HG03442 (cell line): ENCODE results near the gene RRP1B.

ENCODE experiments used
- ATAC-seq: cut with Tn5 transposase; IDR thresholded peaks from one replicate; pipeline ENCODE4 v1.9.1; 2021; ENCODE audit warnings: mild to moderate bottlenecking, moderate library complexity; ENCODE audit not compliant: unreplicated experiment

Gene RRP1B

DNA sequence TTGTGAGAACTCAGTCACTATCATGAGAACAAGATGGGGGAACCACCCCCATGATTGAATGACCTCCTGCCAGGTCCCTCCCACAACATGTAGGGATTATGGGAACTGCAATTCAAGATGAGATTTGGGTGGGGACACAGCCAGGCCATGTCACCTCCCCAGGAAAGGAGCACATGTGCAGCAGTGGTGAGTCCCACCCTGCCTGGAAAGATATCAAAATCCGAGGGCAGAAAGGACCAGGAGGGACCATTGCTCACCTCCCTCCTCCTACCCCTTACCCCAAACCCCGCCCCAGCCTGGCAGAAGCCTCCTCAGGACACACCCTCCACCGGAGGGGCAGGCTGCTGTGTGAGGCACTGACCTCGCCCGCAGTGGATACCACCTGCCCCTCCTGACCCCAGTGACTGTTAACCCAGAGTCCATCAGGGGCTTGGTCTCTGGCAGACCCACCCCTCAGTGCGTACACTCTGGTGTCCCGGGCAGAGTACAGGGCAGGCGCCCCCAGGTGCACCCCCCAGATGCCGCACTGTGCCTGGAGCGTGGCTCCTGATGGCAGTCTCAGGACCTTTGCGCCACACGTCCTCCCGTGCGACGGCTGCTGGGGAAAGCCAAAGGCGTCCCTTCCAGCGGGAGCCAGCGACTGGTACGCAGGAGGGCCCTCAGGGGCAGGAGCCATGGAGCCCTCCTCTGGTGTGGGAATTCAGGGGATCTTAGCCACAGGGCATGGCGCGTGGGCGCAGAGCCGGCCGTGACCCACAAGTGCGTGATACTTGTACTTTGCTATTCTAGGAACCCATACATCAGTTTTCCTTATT, 80.5 kb downstream of the RRP1B start:
- ATAC-seq, result no peak

DNA sequence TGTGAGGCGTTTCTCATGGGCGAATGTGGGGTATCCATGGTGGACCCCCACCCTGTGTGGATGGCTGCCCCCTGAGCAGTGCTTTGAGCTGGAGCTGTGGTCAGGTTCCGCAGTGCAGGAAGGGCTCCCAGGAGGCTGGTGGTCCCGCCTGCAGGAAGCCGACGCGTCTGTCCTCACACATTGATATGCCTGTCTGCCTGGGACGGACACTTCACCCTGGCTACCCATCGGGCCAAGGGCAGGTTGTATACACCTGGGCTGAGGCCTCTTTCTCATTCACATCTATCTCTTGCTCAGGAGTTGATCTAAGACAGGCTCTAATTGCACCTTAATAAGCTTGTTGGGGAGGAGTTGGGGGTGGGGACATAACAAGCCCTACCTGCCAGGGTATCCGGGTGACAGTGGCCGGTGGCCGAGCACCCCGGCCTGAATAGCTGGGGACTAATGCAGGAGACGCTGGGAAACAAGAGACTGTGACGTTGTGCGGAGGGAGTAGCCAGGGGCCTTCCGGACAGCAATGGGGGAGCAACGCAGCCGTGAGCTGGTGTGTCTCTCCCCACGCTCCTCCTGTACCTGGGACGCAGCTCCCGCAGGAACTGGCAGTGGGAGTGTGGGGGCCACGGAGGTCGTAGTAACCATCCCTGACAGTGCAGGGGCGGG, 81.3 kb downstream of the RRP1B start:
- no peak for ATAC-seq

DNA sequence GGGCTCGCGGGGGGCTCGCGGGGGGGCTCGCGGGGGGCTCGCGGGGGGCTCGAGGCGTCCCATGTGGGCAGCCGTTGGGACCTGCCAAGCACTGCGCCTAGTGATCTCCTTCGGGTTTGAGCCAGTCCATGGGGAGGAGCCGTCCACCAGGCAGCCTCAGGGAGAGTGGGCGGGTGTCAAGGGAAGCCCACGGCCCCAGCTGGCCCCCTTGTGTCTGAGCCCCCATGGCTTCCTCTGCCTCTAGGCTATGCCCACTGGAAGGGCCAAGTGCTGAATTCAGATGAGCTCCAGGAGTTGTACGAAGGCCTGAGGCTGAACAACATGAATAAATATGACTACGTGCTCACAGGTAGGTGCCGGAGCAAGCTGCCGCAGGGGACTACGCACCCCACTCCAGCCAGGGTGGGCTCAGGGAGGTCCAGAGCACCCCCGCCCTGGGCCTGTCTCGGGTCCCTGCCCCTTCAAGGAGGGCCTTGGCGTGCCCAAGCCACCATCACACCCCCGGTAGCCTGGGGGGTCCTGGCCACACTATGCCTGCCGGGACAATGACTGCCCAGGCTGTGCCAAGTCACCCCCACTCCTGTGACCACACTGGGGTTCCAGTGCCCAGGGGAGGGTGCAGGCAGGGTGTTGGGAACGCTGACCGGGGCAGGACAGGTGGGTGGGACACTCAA, 82.2 kb downstream of the RRP1B start:
- no peak for ATAC-seq

DNA sequence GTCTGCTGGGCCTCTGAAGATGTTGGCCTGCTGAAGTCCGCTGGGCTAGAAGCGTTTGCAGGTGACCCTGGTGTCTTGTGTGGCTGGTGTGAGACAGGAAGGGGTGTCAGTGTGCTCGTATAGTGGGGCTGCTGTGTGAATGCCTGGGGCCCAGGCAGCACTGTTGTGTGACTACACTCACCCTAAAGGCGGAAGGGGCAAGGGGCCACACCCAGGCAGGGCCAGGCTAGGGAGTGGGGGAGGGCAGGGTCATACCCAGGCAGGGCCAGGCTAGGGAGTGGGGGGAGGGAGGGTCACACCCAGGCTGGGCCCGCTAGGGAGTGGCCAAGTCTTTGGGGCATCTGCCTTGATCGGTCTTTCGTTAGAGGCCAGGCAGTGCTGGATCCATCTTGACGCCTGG, 84.6 kb downstream of the RRP1B start:
- no peak for ATAC-seq

DNA sequence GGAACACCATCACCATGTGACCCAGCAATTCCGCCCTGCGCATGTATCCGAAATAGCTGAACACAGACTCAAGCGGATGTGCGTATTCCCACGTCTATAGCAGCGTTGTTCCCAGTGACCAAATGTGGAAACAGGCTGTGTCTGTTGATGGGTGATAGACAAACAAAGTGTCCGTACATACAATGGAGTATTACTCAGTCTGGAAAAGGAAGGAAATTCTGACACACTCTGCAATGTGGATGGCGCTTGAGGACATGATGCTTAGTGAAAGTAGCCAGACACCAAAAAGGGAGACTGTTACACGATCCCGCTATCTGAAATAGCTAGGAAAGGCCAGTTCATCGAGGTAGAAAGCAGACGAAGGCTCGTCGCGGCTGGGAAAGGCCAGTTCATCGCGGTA, 85.4 kb downstream of the RRP1B start:
- no peak for ATAC-seq
